GM23338 (cell line): ENCODE data around the gene DAB1. TPM values are rescaled to one million over a fixed set of nuclear protein-coding genes. Genes with fewer than 3 reads are reported as not detected.

ENCODE experiments used
- ATAC-seq: fragments of 200-7000 bp; cut with Tn5 transposase; 3 replicates; pipeline ENCODE4 v1.9.1; 2020
- DNase-seq: peaks from one replicate; pipeline ENCODE4 v3.0.0-alpha.2; 2015; ENCODE audit warnings: low spot score
- H2AFZ ChIP-seq: fragments of 200-600 bp; sonication (generic); 2 replicates; pipeline ENCODE4 v1.8.0; 2016; ENCODE audit warnings: antibody characterized with exemption, mild to moderate bottlenecking, moderate library complexity
- H3F3A ChIP-seq: fragments of 200-600 bp; sonication (generic); replicated peaks from 2 replicates; pipeline ENCODE4 v1.8.0; 2017; ENCODE audit warnings: antibody characterized with exemption, mixed run types, low read depth
- H3K27ac ChIP-seq: fragments of 200-600 bp; sonication (generic); 2 replicates; pipeline ENCODE4 v1.6.1; 2016; ENCODE audit warnings: low read depth
- H3K27me3 ChIP-seq: fragments of 200-600 bp; sonication (generic); 2 replicates; pipeline ENCODE4 v1.8.0; 2016; ENCODE audit warnings: mild to moderate bottlenecking, mixed run types, moderate library complexity; ENCODE audit not compliant: insufficient read depth
- H3K36me3 ChIP-seq: fragments of 200-600 bp; sonication (generic); 2 replicates; pipeline ENCODE4 v1.8.0; 2016; ENCODE audit warnings: mild to moderate bottlenecking; ENCODE audit not compliant: insufficient read depth
- H3K4me1 ChIP-seq: fragments of 200-600 bp; sonication (generic); 2 replicates; pipeline ENCODE4 v1.8.0; 2016; ENCODE audit warnings: mild to moderate bottlenecking, moderate library complexity; ENCODE audit not compliant: insufficient read depth
- H3K4me2 ChIP-seq: fragments of 200-600 bp; sonication (generic); 2 replicates; pipeline ENCODE4 v1.7.1; 2017; ENCODE audit warnings: mixed run types
- H3K4me3 ChIP-seq: fragments of 200-600 bp; sonication (generic); 2 replicates; pipeline ENCODE4 v1.6.1; 2016; ENCODE audit warnings: mixed run types
- H3K79me2 ChIP-seq: fragments of 200-600 bp; sonication (generic); replicated peaks from 2 replicates; pipeline ENCODE4 v1.8.0; 2017; ENCODE audit warnings: mild to moderate bottlenecking; ENCODE audit not compliant: insufficient read depth
- H3K9me2 ChIP-seq: fragments of 200-600 bp; sonication (generic); 2 replicates; pipeline ENCODE4 v1.8.0; 2017; ENCODE audit not compliant: insufficient read depth
- H4K20me1 ChIP-seq: fragments of 200-600 bp; sonication (generic); replicated peaks from 2 replicates; pipeline ENCODE4 v1.8.0; 2017; ENCODE audit warnings: mild to moderate bottlenecking; ENCODE audit not compliant: insufficient read depth
- H3K27ac Mint-ChIP-seq: 2 replicates; pipeline ENCODE4 v1.8.0; 2020; ENCODE audit warnings: inconsistent platforms, mild to moderate bottlenecking, moderate library complexity, mixed read lengths
- H3K27me3 Mint-ChIP-seq: 3 replicates; pipeline ENCODE4 v1.8.0; 2022; ENCODE audit warnings: low read depth, mild to moderate bottlenecking, moderate library complexity, mixed read lengths, inconsistent platforms; ENCODE audit not compliant: insufficient read depth, poor library complexity
- H3K36me3 Mint-ChIP-seq: 3 replicates; pipeline ENCODE4 v1.8.0; 2021; ENCODE audit warnings: low read depth, mild to moderate bottlenecking, inconsistent platforms, moderate library complexity, mixed read lengths
- H3K4me1 Mint-ChIP-seq: 3 replicates; pipeline ENCODE4 v1.8.0; 2020; ENCODE audit warnings: mild to moderate bottlenecking, inconsistent platforms, mixed read lengths
- H3K4me3 Mint-ChIP-seq: 3 replicates; pipeline ENCODE4 v1.8.0; 2021; ENCODE audit warnings: moderate library complexity, mild to moderate bottlenecking, inconsistent platforms, mixed read lengths
- H3K9me3 Mint-ChIP-seq: 3 replicates; pipeline ENCODE4 v1.8.0; 2020; ENCODE audit warnings: moderate library complexity, mild to moderate bottlenecking, inconsistent platforms, mixed read lengths
- CREB1 ChIP-seq: fragments of 250-450 bp; sonication (Bioruptor Pico); IDR thresholded peaks from 2 replicates; pipeline ENCODE4 v1.5.0; 2020; ENCODE audit warnings: low read depth, mild to moderate bottlenecking, moderate library complexity
- CTCF ChIP-seq, 2 experiments: fragments of 200-600 bp in 1 of 2; sonication (generic) in 1 of 2; conservative IDR thresholded peaks; 2 replicates each; pipeline versions ENCODE4 v1.5.1 to v1.6.1; 2016 to 2017; ENCODE audit warnings: antibody characterized with exemption in 2 of 2, low read depth in 2 of 2, mild to moderate bottlenecking in 2 of 2, moderate library complexity in 1 of 2
- JUNB ChIP-seq: IDR thresholded peaks from one replicate; pipeline ENCODE4 v1.6.1; 2016; ENCODE audit warnings: antibody characterized with exemption; ENCODE audit not compliant: unreplicated experiment
- NANOG ChIP-seq: IDR thresholded peaks from 2 replicates; pipeline ENCODE4 v1.6.1; 2016; ENCODE audit warnings: antibody characterized with exemption, borderline replicate concordance
- REST ChIP-seq: IDR thresholded peaks from one replicate; pipeline ENCODE4 v1.6.1; 2018; ENCODE audit warnings: antibody characterized with exemption; ENCODE audit not compliant: unreplicated experiment
- STAT1 ChIP-seq: IDR thresholded peaks from one replicate; pipeline ENCODE4 v1.6.1; 2016; ENCODE audit warnings: antibody characterized with exemption; ENCODE audit not compliant: unreplicated experiment
- ZNF114 ChIP-seq: fragments of 250-450 bp; sonication (Bioruptor Pico); IDR thresholded peaks from 2 replicates; pipeline ENCODE4 v1.5.0; 2020; ENCODE audit warnings: mild to moderate bottlenecking, moderate library complexity
- ZNF331 ChIP-seq: fragments of 250-450 bp; sonication (Bioruptor Pico); IDR thresholded peaks from 2 replicates; pipeline ENCODE4 v1.5.0; 2020; ENCODE audit warnings: low read depth, mild to moderate bottlenecking, moderate library complexity
- ZNF462 ChIP-seq: fragments of 250-450 bp; sonication (Bioruptor Pico); IDR thresholded peaks from 2 replicates; pipeline ENCODE4 v1.5.0; 2020; ENCODE audit warnings: mild to moderate bottlenecking, moderate library complexity
- polyA plus RNA-seq: library from polyadenylated mRNA; unstranded; fragments of >200 nt; fragmentation: Nextera tagmentation; extraction: Ambion mirVana; gene quantifications from 2 replicates; pipeline ENCODE4 v1.2.1, GENCODE V29; 2016
- total RNA-seq: library from RNA; depleted of rRNA; stranded (reverse); fragments of >200 nt; shearing (Covaris generic); gene quantifications from 2 replicates; pipeline ENCODE4 v1.2.3, GENCODE V29; 2014

The DAB1 gene
- total and polyA plus RNA-seq, 2 experiments from 2014 or later, result 12.8 to 14.5 TPM

GRCh38 chr1:57101209-57101608, 322.7 kb downstream of the DAB1 start (continued):
- TF ChIP-seq ZNF462 (CRISPR knock-in tag) (no peak), NANOG (no peak)

- H3K36me3 Mint-ChIP-seq, result no peaks in the 10 kb centered on the region
- no peaks in the 10 kb centered on the region for H3K9me3 Mint-ChIP-seq
- no peak overlapping the region for H3K27ac Mint-ChIP-seq
- Histone ChIP-seq H2AFZ (no peak overlapping the region), H4K20me1 (no peaks in the 10 kb centered on the region), H3K79me2 (no peaks in the 10 kb centered on the region), H3K4me2 (no peak overlapping the region), H3K4me3 (no peak overlapping the region), H3K36me3 (no peaks in the 10 kb centered on the region), H3K9me2 (peaks cover 13% of the 10 kb centered on the region; the same call in 1 of the 2 replicates), H3K4me1 (no peaks in the 10 kb centered on the region), H3F3A (no peaks in the 10 kb centered on the region), H3K27me3 (no peaks in the 10 kb centered on the region), H3K27ac (no peak overlapping the region)
- peaks cover 1% of the 10 kb centered on the region for H3K27me3 Mint-ChIP-seq
- TF ChIP-seq STAT1, result no peak
- peaks cover 6% of the 10 kb centered on the region; the same call in 2 of the 3 replicates for H3K4me1 Mint-ChIP-seq
- ATAC-seq (no peak), DNase-seq (no peak)
- H3K4me3 Mint-ChIP-seq, result no peak overlapping the region
Measured at GRCh38 chr1:57094749-57095148, 329.1 kb downstream of the DAB1 start.

- no peak overlapping the region for H3K4me3 Mint-ChIP-seq
- DNase-seq (no peak), ATAC-seq (no peak)
- no peak overlapping the region for H3K4me3 ChIP-seq
- H3K4me1 ChIP-seq, result no peaks in the 10 kb centered on the region
- no peaks in the 10 kb centered on the region for H3K36me3 ChIP-seq
- H3K27me3 ChIP-seq, result no peaks in the 10 kb centered on the region
- no peaks in the 10 kb centered on the region for H3K79me2 ChIP-seq
- peaks cover 1% of the 10 kb centered on the region for H3K27me3 Mint-ChIP-seq
- H3F3A ChIP-seq, result no peaks in the 10 kb centered on the region
- no peak overlapping the region for H3K4me2 ChIP-seq
- peaks cover 8% of the 10 kb centered on the region; the same call in 2 of the 3 replicates for H3K4me1 Mint-ChIP-seq
- no peaks in the 10 kb centered on the region for H3K36me3 Mint-ChIP-seq
- H3K9me3 Mint-ChIP-seq, result no peaks in the 10 kb centered on the region
- H2AFZ ChIP-seq, result no peak overlapping the region
- H3K27ac Mint-ChIP-seq, result no peak overlapping the region
- H3K27ac ChIP-seq, result no peak overlapping the region
- no peaks in the 10 kb centered on the region for H4K20me1 ChIP-seq
- peaks cover 13% of the 10 kb centered on the region; the same call in 1 of the 2 replicates for H3K9me2 ChIP-seq
- no peak for TF ChIP-seq ZNF114 (CRISPR knock-in tag)
- TF ChIP-seq CREB1, result no peak
- no peak for TF ChIP-seq ZNF331 (CRISPR knock-in tag)
- no peak for TF ChIP-seq CTCF (conservative IDR thresholded peaks at IDR 0.05; ENCODE audit: low read depth in 2 of 2)
- TF ChIP-seq STAT1, result no peak
- no peak for TF ChIP-seq REST
- TF ChIP-seq JUNB, result no peak
Measured at GRCh38 chr1:57093122-57093521, 330.7 kb downstream of the DAB1 start.
